Stimulated activated CD8-positive, alpha-beta memory T cell treated with anti-CD3 and anti-CD28 coated beads, Interleukin-7, amount 100 ng/mL, for 48 hours (primary cell): ENCODE data around the gene UCK2.

Experiments used
- DNase-seq, 2 donors: peaks; one replicate each; pipeline ENCODE4 v3.0.0-alpha.2; 2020; ENCODE audit warnings: low read depth in 1 of 2; ENCODE audit errors: extremely low read depth in 1 of 2

UCK2 gene

GRCh38 chr1:165897326-165898303 is 70.2 kb downstream of the UCK2 start:
- no peak for DNase-seq

- DNase-seq: no peak
Observed at GRCh38 chr1:165898837-165899236, 71.4 kb downstream of the UCK2 start.

- DNase-seq: no peak
Observed at GRCh38 chr1:165899461-165899941, 72.1 kb downstream of the UCK2 start.

- DNase-seq: no peak
Observed at GRCh38 chr1:165900576-165901380, 73.4 kb downstream of the UCK2 start.

GRCh38 chr1:165902565-165902964 is 75.2 kb downstream of the UCK2 start:
- DNase-seq: no peak

- DNase-seq: no peak
Observed at GRCh38 chr1:165903672-165904071, 76.3 kb downstream of the UCK2 start.

GRCh38 chr1:165904948-165905347 is 77.5 kb downstream of the UCK2 start:
- DNase-seq: no peak

- no peak for DNase-seq
Observed at GRCh38 chr1:165905853-165906252, 78.4 kb downstream of the UCK2 start.

GRCh38 chr1:165907256-165907857 is 79.9 kb downstream of the UCK2 start:
- DNase-seq: no peak

- DNase-seq: no peak
Observed at GRCh38 chr1:165910764-165911421, 83.5 kb downstream of the UCK2 start.

- no peak for DNase-seq
Observed at GRCh38 chr1:165911609-165912281, 84.3 kb downstream of the UCK2 start.

GRCh38 chr1:165912638-165913037 is 85.2 kb downstream of the UCK2 start:
- DNase-seq: no peak

GRCh38 chr1:165914136-165914798 is 86.9 kb downstream of the UCK2 start:
- DNase-seq: peak in 1 of 2 donors; percentile 32

GRCh38 chr1:165915480-165915879 is 88.1 kb downstream of the UCK2 start:
- DNase-seq: no peak

GRCh38 chr1:165915932-165916348 is 88.5 kb downstream of the UCK2 start:
- no peak for DNase-seq

- no peak for DNase-seq
Observed at GRCh38 chr1:165917166-165917565, 89.8 kb downstream of the UCK2 start.

GRCh38 chr1:165924117-165924516 is 96.7 kb downstream of the UCK2 start:
- DNase-seq: no peak

- DNase-seq: no peak
Observed at GRCh38 chr1:165925498-165926079, 98.2 kb downstream of the UCK2 start.

GRCh38 chr1:165927169-165927568 is 99.8 kb downstream of the UCK2 start:
- no peak for DNase-seq
